Fibroblast of lung (primary cell): Measurements from ENCODE around the gene POLR1A. TPM values are rescaled to one million over a fixed set of nuclear protein-coding genes. Genes with fewer than 3 reads are reported as not detected.

ENCODE experiments used
- DNase-seq, 2 donors: peaks; one replicate each; pipeline versions ENCODE4 v3.0.0 to v3.0.0-alpha.2; 2010; ENCODE audit warnings: low read depth in 2 of 2
- H2AFZ ChIP-seq: 2 replicates; pipeline ENCODE4 v1.5.1; 2012; ENCODE audit warnings: low read length, control low read depth, inconsistent platforms
- H3K27ac ChIP-seq: 2 replicates; pipeline ENCODE4 v1.5.1; 2011; ENCODE audit warnings: low read length, control low read depth; ENCODE audit not compliant: insufficient read depth
- H3K27me3 ChIP-seq: 2 replicates; pipeline ENCODE4 v1.5.1; 2011; ENCODE audit warnings: mild to moderate bottlenecking, low read length; ENCODE audit not compliant: control insufficient read depth, insufficient read depth
- H3K36me3 ChIP-seq: 2 replicates; pipeline ENCODE4 v1.5.1; 2011; ENCODE audit warnings: low read length; ENCODE audit not compliant: control insufficient read depth, insufficient read depth
- H3K4me1 ChIP-seq: 2 replicates; pipeline ENCODE4 v1.5.1; 2011; ENCODE audit warnings: low read length; ENCODE audit not compliant: control insufficient read depth, insufficient read depth; ENCODE audit errors: extremely low read depth
- H3K4me2 ChIP-seq: 2 replicates; pipeline ENCODE4 v1.5.1; 2011; ENCODE audit warnings: low read length, control low read depth; ENCODE audit not compliant: insufficient read depth; ENCODE audit errors: extremely low read depth
- H3K4me3 ChIP-seq, 4 experiments: fragments of 200-600 bp in 1 of 4; sonication (generic) in 1 of 4; replicated peaks in 1 of 4; 2 replicates each; pipeline ENCODE4 v1.5.1; 2011 to 2016; ENCODE audit warnings: low read length in 4 of 4, low read depth in 3 of 4, mild to moderate bottlenecking in 3 of 4, control low read depth in 2 of 4, inconsistent platforms in 1 of 4, mixed read lengths in 1 of 4; ENCODE audit not compliant: insufficient read depth in 1 of 4; ENCODE audit errors: control extremely low read depth in 1 of 4
- H3K79me2 ChIP-seq: 2 replicates; pipeline ENCODE4 v1.5.1; 2012; ENCODE audit warnings: mild to moderate bottlenecking, low read length, inconsistent platforms; ENCODE audit not compliant: control insufficient read depth, insufficient read depth
- H3K9ac ChIP-seq: 2 replicates; pipeline ENCODE4 v1.5.1; 2011; ENCODE audit warnings: mild to moderate bottlenecking, low read length, control low read depth; ENCODE audit not compliant: insufficient read depth
- H3K9me3 ChIP-seq: 2 replicates; pipeline ENCODE4 v1.5.1; 2012; ENCODE audit warnings: low read depth, low read length; ENCODE audit not compliant: control insufficient read depth, insufficient read depth
- H4K20me1 ChIP-seq: 2 replicates; pipeline ENCODE4 v1.5.1; 2011; ENCODE audit warnings: low read length; ENCODE audit not compliant: control insufficient read depth, insufficient read depth; ENCODE audit errors: extremely low read depth
- EZH2 ChIP-seq: IDR thresholded peaks from 2 replicates; pipeline ENCODE4 v1.5.1; 2012; ENCODE audit warnings: low read length, control low read depth, mild to moderate bottlenecking; ENCODE audit errors: missing control alignments
- polyA plus RNA-seq, 2 donors: library from polyadenylated mRNA; depleted of rRNA in 1 of 2; stranded (reverse) in 1 of 2; unstranded in 1 of 2; fragments of >200 nt; gene quantifications; 2 replicates each; pipeline ENCODE4 v1.2.1, GENCODE V29; 2011 to 2012; ENCODE audit warnings: missing spikeins in 1 of 2
- total RNA-seq: library from RNA; depleted of rRNA; stranded (reverse); fragments of >200 nt; gene quantifications from 2 replicates; pipeline ENCODE4 v1.2.1, GENCODE V29; 2014
- TF ChIP-seq, protein P1 (sequence below), 2 donors: IDR thresholded peaks in 1 of 2; conservative IDR thresholded peaks in 1 of 2; 1 replicate in 1 of 2; 2 replicates in 1 of 2; pipeline ENCODE4 v1.5.1; 2011 to 2012; ENCODE audit warnings: low read length in 2 of 2, control low read depth in 1 of 2, inconsistent platforms in 1 of 2, low read depth in 1 of 2, mild to moderate bottlenecking in 1 of 2

The POLR1A gene
- total and polyA plus RNA-seq, 2 donors (not counting 1 experiment from before 2014, with no cell fraction given): 9.4 to 9.9 TPM

DNA sequence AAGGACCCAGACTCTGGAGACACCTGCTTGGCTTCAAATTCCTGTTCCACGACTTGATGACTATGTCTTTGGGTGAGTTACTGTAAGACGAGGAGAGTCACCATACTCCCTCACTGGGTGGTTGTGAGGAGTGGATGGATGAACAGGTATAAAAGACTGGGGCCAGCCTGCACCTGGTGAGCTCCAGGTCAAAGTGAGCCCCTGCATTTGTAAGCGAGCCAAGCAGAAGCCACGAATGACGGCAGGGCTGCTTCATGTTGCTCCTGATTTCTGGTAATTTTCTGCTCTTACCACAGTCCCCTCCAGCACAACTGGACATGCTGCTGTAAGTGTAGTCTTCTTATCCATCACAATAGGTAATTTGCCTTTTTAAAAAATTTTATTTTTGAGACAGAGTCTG is 86.6 kb downstream of the POLR1A start:
- Histone ChIP-seq H3K9me3 (no peaks in the 10 kb centered on the region), H3K4me2 (no peak overlapping the region), H3K27ac (no peak overlapping the region), H3K4me1 (peaks cover 3% of the 10 kb centered on the region), H3K4me3 (no peak overlapping the region), H3K9ac (no peak overlapping the region), H3K79me2 (no peaks in the 10 kb centered on the region), H3K36me3 (no peaks in the 10 kb centered on the region), H2AFZ (no peak overlapping the region), H3K27me3 (no peaks in the 10 kb centered on the region), H4K20me1 (no peaks in the 10 kb centered on the region)
- TF ChIP-seq, protein P1, sequence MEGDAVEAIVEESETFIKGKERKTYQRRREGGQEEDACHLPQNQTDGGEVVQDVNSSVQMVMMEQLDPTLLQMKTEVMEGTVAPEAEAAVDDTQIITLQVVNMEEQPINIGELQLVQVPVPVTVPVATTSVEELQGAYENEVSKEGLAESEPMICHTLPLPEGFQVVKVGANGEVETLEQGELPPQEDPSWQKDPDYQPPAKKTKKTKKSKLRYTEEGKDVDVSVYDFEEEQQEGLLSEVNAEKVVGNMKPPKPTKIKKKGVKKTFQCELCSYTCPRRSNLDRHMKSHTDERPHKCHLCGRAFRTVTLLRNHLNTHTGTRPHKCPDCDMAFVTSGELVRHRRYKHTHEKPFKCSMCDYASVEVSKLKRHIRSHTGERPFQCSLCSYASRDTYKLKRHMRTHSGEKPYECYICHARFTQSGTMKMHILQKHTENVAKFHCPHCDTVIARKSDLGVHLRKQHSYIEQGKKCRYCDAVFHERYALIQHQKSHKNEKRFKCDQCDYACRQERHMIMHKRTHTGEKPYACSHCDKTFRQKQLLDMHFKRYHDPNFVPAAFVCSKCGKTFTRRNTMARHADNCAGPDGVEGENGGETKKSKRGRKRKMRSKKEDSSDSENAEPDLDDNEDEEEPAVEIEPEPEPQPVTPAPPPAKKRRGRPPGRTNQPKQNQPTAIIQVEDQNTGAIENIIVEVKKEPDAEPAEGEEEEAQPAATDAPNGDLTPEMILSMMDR (conservative IDR thresholded peaks at IDR 0.05 in 1 of 2, IDR thresholded peaks at IDR 0.05 in 1 of 2; ENCODE audit: low read depth in 1 of 2, low read length in 2 of 2): no peak
- TF ChIP-seq EZH2: no peak
- no peak for DNase-seq

DNA sequence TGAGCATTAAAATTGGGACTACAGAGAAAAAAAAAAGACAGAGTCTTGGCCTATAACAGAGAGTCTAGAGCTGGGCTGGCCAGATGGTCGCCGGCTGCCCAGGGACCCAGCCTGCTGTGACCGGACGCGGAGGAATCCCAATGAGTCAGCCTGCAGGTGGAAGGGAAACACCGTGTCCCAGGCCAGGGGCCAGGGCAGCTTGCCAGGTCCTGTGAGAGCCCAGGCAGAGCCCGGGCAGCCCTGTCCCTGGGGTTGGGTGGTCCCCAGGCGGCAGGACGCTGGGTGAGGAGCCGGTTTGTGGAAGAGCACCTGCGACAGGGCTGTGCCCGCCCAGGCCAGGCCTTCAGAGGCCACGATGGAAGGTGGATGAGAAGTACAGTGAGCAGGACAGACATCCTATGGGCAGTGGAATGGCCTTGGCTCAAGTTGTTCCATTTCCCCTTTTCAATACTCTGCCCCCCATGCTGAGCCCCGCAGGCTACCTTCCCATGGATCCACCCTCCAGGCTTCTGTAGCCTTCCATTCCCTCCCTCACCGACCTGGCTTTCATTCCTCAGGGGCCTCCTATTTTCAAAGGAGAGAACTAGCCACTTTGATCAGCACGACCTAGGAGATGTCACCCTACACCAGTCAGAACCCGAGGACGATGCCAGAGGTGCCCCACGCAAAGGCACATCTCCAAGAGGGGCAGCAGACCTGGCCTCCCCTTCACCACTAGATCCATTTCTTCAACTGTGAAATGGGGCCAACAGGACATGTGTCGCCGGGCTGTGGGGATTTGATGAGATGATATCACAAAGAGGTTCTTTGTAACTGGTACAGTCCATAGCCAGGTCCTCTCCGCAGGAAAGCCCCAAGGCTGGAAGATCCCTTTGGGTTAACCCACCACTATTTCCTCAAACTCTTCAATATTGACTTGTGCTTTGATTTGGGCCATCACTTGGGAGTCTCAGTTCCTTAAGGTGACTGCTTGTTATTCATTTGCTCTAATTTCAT is 87.5 kb downstream of the POLR1A start:
- Histone ChIP-seq H4K20me1 (no peaks in the 10 kb centered on the region), H3K79me2 (no peaks in the 10 kb centered on the region), H3K9me3 (no peaks in the 10 kb centered on the region), H2AFZ (no peak overlapping the region), H3K27me3 (no peaks in the 10 kb centered on the region), H3K4me1 (peaks cover 3% of the 10 kb centered on the region), H3K4me2 (no peak overlapping the region), H3K36me3 (no peaks in the 10 kb centered on the region), H3K27ac (no peak overlapping the region), H3K4me3 (no peak overlapping the region), H3K9ac (no peak overlapping the region)
- no peak for TF ChIP-seq EZH2
- TF ChIP-seq, protein P1 (conservative IDR thresholded peaks at IDR 0.05 in 1 of 2, IDR thresholded peaks at IDR 0.05 in 1 of 2; ENCODE audit: low read depth in 1 of 2, low read length in 2 of 2): no peak
- DNase-seq: peak in 1 of 2 donors; percentile 47

DNA sequence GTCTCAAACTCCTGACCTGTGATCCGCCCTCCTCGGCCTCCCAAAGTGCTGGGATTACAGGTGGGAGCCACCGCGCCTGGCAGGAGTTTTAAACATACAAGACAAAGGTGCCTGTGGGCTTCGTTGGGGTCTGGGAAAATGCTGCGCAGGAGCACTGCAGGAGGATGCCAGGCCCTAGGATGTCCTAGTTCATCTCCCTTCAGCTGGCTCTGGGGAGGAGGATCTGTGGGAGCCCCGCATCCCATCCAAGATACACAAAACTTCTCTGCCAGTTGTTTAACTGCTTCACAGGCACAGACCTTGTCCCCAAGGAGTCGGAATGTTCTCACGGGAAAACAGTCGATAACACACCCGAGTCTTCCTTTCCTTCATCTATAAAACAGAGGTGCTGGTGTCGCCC is 89.1 kb downstream of the POLR1A start:
- H4K20me1 ChIP-seq: no peaks in the 10 kb centered on the region
- H3K27ac ChIP-seq: no peak overlapping the region
- no peaks in the 10 kb centered on the region for H3K36me3 ChIP-seq
- no peaks in the 10 kb centered on the region for H3K79me2 ChIP-seq
- no peak overlapping the region for H3K4me2 ChIP-seq
- no peak overlapping the region for H3K9ac ChIP-seq
- no peak overlapping the region for H3K4me3 ChIP-seq
- no peak for DNase-seq
- peaks cover 3% of the 10 kb centered on the region for H3K4me1 ChIP-seq
- H2AFZ ChIP-seq: no peak overlapping the region
- no peaks in the 10 kb centered on the region for H3K9me3 ChIP-seq
- TF ChIP-seq, protein P1 (conservative IDR thresholded peaks at IDR 0.05 in 1 of 2, IDR thresholded peaks at IDR 0.05 in 1 of 2; ENCODE audit: low read depth in 1 of 2, low read length in 2 of 2): no peak
- TF ChIP-seq EZH2: no peak
- H3K27me3 ChIP-seq: no peaks in the 10 kb centered on the region
